K562 (cell line): ENCODE results near the gene SIGLEC14. TPM values are rescaled to one million over a fixed set of nuclear protein-coding genes. Genes with fewer than 3 reads are reported as not detected.

Experiments used
- ADNP ChIP-seq: fragments of 200-800 bp; sonication (Bioruptor generic); IDR thresholded peaks from 2 replicates; pipeline ENCODE4 v1.6.1; 2016; ENCODE audit warnings: missing genetic modification characterization, missing compliant biosample characterization
- ASH1L ChIP-seq: fragments of 450-650 bp; IDR thresholded peaks from 2 replicates; pipeline ENCODE4 v1.6.1; 2018; ENCODE audit warnings: borderline replicate concordance, mild to moderate bottlenecking, low read depth; ENCODE audit not compliant: partially characterized antibody
- C11orf30 ChIP-seq: fragments of 450-650 bp; IDR thresholded peaks from 2 replicates; pipeline ENCODE4 v1.6.1; 2016; ENCODE audit warnings: low read depth, mild to moderate bottlenecking
- MCM5 ChIP-seq: fragments of 450-650 bp; IDR thresholded peaks from 2 replicates; pipeline ENCODE4 v1.6.1; 2016; ENCODE audit warnings: low read depth
- NFE2L1 ChIP-seq: fragments of 450-650 bp; IDR thresholded peaks from 2 replicates; pipeline ENCODE4 v1.6.1; 2016; ENCODE audit warnings: missing genetic modification characterization, low read depth, mild to moderate bottlenecking, missing compliant biosample characterization, moderate library complexity, borderline replicate concordance
- POLR3G ChIP-seq: IDR thresholded peaks from 2 replicates; pipeline ENCODE4 v1.6.1; 2011; ENCODE audit not compliant: insufficient read length, insufficient replicate concordance; ENCODE audit errors: extremely low read depth
- PPARD ChIP-seq: fragments of 250-450 bp; sonication (Bioruptor Pico); IDR thresholded peaks from 2 replicates; pipeline ENCODE4 v1.8.0; 2022; ENCODE audit warnings: inconsistent platforms, mild to moderate bottlenecking, moderate library complexity
- RERE ChIP-seq: sonication (generic); formaldehyde crosslinking; IDR thresholded peaks from 2 replicates; pipeline ENCODE4 v1.8.0; 2023; ENCODE audit warnings: missing genetic modification reagents, mild to moderate bottlenecking, borderline replicate concordance
- RFX7 ChIP-seq: fragments of 250-450 bp; sonication (Bioruptor Pico); IDR thresholded peaks from 2 replicates; pipeline ENCODE4 v1.5.1; 2021; ENCODE audit warnings: mild to moderate bottlenecking
- RHOXF2B ChIP-seq: fragments of 250-450 bp; sonication (Bioruptor Pico); conservative IDR thresholded peaks from 2 replicates; pipeline ENCODE4 v1.5.1; 2021
- TAF9B ChIP-seq: fragments of 450-650 bp; IDR thresholded peaks from 2 replicates; pipeline ENCODE4 v1.6.1; 2018; ENCODE audit warnings: mild to moderate bottlenecking; ENCODE audit not compliant: partially characterized antibody
- U2AF2 ChIP-seq: fragments of 200-400 bp; formaldehyde crosslinking; optimal IDR thresholded peaks from 2 replicates; pipeline ENCODE3; 2017; ENCODE audit warnings: low read depth, mild to moderate bottlenecking, low read length
- ZNF583 ChIP-seq: fragments of 250-450 bp; sonication (Bioruptor Pico); IDR thresholded peaks from 2 replicates; pipeline ENCODE4 v1.4.0; 2020
- ZNF764 ChIP-seq: fragments of 250-450 bp; sonication (Bioruptor Pico); IDR thresholded peaks from 2 replicates; pipeline ENCODE4 v1.4.0; 2020; ENCODE audit warnings: low read depth, mild to moderate bottlenecking, moderate library complexity
- polyA plus RNA-seq, 8 experiments: library from polyadenylated mRNA; depleted of rRNA in 4 of 8; stranded (reverse) in 5 of 8; unstranded in 3 of 8; fragments of >200 nt; fragmentation: Nextera tagmentation in 2 of 8; fragmentation: Illumina TruSeq in 1 of 8; extraction: Ambion mirVana in 2 of 8; extraction: Trizol in 1 of 8; gene quantifications; 2 replicates each; pipeline versions ENCODE4 v1.2.1 to v1.2.3, GENCODE V29; 2011 to 2014; ENCODE audit warnings: inconsistent platforms in 1 of 8, missing spikeins in 1 of 8
- total RNA-seq, 7 experiments: library from RNA; depleted of rRNA in 6 of 7; stranded (reverse); fragments of >200 nt in 6 of 7; fragmentation: Illumina TruSeq in 2 of 7; extraction: Trizol in 2 of 7; gene quantifications; 2 replicates each; pipeline versions ENCODE4 v1.2.1 to v1.2.3, GENCODE V29; 2011 to 2021; ENCODE audit warnings: low replicate concordance in 1 of 7
- TF ChIP-seq, protein P1 (sequence below), 2 experiments: IDR thresholded peaks in 1 of 2; conservative IDR thresholded peaks in 1 of 2; 2 replicates each; pipeline ENCODE4 v1.6.1; 2016; ENCODE audit warnings: low read depth in 2 of 2, mild to moderate bottlenecking in 1 of 2, missing compliant biosample characterization in 1 of 2, missing genetic modification characterization in 1 of 2, moderate library complexity in 1 of 2
- TF ChIP-seq, protein P2 (sequence below), 2 experiments: IDR thresholded peaks; 2 replicates each; pipeline ENCODE4 v1.6.1; 2012; ENCODE audit warnings: improper control_type of control experiment in 2 of 2, low read depth in 2 of 2, low read length in 2 of 2, borderline replicate concordance in 1 of 2

Gene SIGLEC14
- total and polyA plus RNA-seq, 9 of the 15 experiments (the other 6 are each of a cell fraction or from before 2014, with no cell fraction given) = not detected

GRCh38 chr19:51593969-51594773, 52.5 kb downstream of the SIGLEC14 start (continued):
- TF ChIP-seq PPARD (CRISPR knock-in tag) = no peak
- TF ChIP-seq RFX7 (CRISPR knock-in tag) = no peak
- TF ChIP-seq ASH1L = no peak
- no peak for TF ChIP-seq MCM5
- TF ChIP-seq C11orf30 = no peak
- TF ChIP-seq RHOXF2B = no peak
- TF ChIP-seq, protein P1, sequence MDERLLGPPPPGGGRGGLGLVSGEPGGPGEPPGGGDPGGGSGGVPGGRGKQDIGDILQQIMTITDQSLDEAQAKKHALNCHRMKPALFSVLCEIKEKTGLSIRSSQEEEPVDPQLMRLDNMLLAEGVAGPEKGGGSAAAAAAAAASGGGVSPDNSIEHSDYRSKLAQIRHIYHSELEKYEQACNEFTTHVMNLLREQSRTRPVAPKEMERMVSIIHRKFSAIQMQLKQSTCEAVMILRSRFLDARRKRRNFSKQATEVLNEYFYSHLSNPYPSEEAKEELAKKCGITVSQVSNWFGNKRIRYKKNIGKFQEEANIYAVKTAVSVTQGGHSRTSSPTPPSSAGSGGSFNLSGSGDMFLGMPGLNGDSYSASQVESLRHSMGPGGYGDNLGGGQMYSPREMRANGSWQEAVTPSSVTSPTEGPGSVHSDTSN (CRISPR knock-in tag; IDR thresholded peaks at IDR 0.05; ENCODE audit: low read depth) = no peak
- TF ChIP-seq, protein P1 (tag; conservative IDR thresholded peaks at IDR 0.05; ENCODE audit: low read depth) = no peak
- TF ChIP-seq NFE2L1 (tag) = no peak
- TF ChIP-seq U2AF2 = no peak
- TF ChIP-seq ADNP (tag) = no peak
- TF ChIP-seq TAF9B = no peak
- TF ChIP-seq ZNF764 = no peak
- TF ChIP-seq RERE = no peak
- TF ChIP-seq, protein P2, sequence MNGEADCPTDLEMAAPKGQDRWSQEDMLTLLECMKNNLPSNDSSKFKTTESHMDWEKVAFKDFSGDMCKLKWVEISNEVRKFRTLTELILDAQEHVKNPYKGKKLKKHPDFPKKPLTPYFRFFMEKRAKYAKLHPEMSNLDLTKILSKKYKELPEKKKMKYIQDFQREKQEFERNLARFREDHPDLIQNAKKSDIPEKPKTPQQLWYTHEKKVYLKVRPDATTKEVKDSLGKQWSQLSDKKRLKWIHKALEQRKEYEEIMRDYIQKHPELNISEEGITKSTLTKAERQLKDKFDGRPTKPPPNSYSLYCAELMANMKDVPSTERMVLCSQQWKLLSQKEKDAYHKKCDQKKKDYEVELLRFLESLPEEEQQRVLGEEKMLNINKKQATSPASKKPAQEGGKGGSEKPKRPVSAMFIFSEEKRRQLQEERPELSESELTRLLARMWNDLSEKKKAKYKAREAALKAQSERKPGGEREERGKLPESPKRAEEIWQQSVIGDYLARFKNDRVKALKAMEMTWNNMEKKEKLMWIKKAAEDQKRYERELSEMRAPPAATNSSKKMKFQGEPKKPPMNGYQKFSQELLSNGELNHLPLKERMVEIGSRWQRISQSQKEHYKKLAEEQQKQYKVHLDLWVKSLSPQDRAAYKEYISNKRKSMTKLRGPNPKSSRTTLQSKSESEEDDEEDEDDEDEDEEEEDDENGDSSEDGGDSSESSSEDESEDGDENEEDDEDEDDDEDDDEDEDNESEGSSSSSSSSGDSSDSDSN (IDR thresholded peaks at IDR 0.05; ENCODE audit: borderline replicate concordance in 1 of 2, low read depth in 2 of 2, low read length in 2 of 2) = no peak
- TF ChIP-seq ZNF583 = no peak
- no peak for TF ChIP-seq POLR3G
